ENCODE measurements around the gene NOTCH1. TPM values are rescaled to one million over a fixed set of nuclear protein-coding genes. Genes with fewer than 3 reads are reported as not detected.

The NOTCH1 gene
- total RNA-seq, 1 experiment from 2014 or later = 3.2 TPM

DNA sequence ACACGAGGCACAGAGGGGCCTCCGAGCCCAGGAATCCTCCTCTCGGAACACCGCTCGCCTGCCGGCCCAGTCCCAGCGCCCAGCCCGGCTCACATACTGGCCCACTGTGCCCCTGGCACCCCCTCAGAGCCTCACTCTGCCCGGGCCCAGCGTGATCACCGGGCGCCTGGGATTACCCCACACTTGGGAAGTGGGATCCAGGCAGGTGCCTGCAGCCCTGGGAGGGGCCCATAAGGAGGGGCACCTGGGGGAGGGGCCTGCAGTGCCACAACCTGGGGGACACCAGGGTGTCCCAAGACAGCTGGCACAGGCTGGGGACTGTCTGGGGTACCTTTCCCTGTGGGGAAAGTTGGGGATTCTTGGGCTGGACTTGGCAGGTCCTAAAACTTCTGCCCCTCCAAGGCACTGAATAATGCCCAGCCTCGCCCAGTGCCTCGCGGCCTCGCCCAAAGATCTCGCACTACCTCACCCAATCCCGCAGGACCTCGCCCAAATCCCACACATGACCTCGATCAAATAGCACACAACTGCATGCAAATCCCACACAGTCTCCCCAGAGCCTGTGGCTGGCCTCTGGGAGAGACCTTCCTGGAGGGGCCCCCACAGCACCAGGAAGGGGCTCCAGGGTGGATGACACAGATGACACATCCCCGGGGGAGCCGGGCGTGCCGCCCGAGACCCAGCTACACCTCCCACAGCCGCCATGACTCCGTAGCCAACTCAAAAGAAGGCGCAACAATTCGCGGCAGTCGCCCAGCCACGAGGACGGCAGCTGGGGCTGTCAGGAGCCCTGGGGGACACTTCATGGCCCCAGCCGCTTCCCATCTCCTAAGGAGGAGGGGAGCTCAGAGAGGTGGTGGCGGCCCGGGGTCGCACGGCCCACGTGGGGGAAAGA lies 13.7 kb downstream of the NOTCH1 start:
- DNase-seq (ENCODE audit: low spot score) = no peak

DNA sequence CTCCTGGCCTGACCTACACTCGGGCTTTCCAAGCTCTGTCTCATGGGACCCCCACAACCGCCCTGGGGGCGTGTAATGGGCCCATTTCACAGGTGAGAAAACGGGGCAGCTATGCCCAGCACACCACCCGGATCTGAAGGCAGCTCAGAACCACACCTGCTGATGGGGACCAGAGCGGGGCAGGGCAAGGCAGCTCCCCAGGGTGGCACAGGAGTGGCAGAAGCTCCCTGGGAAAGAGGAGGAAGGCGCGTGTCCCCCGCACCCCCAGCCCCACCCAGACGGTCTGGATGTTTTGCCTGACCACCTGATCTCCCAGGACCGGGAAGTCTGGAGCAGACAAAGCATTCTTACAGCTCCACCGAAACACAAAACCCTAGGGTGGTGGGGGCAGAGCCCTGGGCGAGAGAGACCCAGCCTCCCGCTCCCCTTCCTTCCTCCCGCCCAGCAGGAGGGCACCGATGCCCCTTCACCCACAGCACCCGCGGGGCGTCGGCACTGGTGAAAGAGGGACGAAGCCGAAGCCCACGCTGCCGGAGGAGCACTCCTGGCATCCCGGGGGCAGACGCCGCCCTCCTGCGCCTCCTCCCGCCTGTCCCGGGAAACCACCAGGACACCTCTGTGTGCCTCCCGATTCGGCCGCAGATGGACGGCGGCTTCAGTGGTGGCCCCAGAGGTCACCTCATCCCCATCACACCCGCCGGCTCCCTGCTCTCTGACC lies 14.5 kb downstream of the NOTCH1 start:
- no peak for DNase-seq (ENCODE audit: low spot score)

DNA sequence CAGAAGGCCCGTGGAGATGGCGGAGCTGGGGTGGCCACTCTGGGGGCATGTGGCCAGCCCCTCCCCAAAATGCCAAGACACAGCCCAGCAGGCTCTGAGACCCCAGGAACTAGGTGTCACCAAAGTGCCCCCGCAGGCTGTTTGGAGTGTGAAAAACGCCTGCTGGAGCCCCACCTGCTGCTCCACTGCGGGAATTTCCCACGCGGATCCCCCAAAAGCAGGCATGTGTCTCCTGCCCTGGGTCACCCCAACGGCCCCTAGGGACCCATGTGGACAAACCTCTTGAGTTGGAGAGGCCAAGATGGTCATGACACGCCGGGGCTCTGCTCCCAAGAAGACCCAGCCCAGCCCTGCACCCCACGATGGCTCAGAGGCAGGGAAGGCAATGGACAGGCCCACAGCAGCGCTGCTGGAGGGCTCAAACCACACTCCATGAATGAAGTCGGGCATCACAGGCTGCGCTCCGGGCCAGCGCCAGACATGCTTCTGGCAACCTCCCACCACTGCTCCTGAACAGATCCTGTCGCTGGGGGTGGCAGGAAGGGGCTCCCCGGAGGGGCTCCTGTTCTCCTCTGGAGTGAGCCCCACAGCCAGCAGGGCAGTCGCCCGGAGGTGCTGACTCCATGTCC lies 15.3 kb downstream of the NOTCH1 start:
- DNase-seq (ENCODE audit: low spot score) = no peak

DNA sequence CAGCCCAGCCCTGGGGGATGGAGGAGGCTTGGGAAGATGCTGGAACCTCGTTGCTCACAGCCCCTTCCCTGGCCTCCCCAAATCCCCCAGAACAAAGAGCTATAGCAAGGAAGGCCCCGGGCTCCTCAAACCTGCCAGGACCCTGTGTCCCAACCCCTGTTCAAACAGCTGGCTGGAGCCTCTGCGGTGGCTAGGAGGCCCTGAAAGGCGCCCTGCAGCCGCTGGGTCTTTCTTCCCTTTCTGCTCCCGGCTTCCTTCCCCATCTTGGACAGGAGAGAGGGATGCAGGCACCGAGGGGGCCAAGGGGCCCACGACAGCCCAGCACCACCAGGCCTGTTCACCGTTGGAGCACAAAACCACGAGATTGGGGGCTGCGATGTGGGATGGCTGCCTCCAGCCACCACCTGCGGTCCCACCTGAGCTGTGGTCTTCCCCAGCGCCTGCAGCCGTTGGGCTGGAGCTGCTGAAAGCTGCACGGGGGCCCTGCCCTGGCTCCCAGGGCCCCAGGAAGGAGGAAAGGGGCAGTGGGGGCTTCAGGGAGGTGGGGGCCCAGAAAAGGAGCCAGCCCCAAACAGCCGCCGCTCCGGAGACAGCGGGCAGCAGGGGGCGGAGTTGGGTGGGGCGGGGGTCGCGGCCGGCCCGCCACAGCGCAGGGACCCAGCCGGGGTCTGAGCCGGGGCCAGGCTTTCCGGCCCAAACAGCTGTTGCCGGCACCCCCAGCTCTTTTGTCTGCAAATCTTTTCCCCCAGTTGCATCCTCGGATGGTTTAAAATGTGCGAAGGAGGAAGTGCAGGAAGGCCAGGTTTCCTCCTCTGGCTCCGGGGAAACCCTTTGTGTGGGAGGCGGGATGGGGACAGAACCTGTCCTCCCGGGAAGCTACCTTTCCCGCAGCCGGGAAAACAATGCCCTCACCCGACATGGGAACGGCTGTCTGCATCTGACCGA lies 16.1 kb downstream of the NOTCH1 start:
- no peak for DNase-seq (ENCODE audit: low spot score)

DNA sequence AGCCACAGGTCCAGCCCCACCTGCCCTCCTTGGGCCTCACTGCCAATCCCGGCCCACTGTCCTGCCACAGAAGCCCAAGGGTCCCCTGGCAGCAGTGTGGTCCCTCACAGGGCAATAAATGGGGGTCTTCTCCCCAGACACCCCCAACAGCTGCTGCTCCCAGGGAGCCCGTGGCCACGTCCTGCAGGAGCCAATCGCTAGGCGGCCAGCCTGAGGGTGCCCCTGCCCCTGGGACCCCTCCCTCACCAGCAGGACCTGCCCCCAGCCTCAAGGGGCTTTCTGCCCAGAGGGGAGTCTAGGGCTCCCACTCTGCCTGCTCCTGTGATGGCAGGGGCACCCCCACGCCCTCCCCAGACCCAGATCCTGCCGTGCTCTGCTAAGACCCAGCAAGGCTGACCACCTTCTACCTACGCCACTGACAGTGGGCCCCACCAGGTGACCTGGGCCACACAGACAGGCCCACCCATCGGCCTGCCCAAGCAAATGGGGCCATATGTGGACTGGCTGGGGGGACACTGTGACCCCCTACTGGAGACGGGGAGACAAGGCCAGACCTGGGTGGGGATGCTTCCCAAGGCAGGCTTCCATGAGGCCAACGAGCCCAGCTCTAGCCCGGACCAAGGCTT lies 17.0 kb downstream of the NOTCH1 start:
- no peak for DNase-seq (ENCODE audit: low spot score)

DNA sequence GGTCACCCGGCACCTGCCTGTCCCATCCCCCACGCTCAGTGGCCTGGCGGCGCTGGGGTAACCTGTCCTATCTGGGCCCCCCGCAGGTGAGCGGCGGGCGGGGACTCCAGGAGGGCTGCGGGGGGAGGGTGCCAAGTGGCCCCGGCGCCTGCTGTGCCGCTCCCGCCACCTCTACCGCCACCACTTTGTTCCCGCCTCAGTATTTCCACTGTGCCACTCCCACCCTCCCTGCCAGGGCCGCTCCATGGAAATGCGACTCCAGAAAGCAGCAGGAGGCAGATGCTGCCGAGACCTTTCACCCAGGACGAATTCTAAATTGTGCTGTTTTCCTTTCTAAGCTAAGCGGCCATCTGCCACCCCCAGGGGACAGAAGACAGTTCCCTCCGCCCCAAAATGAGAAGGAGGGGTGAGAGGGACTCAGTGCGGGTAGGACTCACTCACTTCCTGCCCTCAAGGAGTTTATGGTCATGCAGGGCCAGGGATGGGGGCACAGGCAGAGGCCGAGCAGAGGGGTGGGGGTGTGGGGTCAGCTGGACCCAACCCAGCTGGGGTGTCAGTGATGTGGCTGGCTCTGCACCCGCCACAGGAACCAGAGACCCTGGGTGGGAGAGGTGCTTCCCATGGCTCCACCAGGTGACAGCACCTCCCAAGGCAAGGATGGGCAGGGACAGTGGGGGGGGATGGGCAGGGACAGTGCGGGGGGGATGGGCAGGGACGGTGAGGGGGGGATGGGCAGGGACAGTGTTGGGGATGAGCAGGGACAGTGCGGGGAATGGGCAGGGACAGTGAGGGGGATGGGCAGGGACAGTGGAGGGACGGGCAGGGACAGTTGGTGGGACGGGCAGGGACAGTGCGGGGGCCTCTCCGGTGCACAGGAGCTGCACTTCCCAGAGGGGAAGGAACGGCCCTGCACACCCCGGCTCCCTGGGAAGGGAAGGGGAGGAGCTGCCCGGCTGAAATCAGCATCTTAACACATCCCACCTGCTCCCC lies 17.8 kb downstream of the NOTCH1 start:
- no peak for DNase-seq (ENCODE audit: low spot score)

DNA sequence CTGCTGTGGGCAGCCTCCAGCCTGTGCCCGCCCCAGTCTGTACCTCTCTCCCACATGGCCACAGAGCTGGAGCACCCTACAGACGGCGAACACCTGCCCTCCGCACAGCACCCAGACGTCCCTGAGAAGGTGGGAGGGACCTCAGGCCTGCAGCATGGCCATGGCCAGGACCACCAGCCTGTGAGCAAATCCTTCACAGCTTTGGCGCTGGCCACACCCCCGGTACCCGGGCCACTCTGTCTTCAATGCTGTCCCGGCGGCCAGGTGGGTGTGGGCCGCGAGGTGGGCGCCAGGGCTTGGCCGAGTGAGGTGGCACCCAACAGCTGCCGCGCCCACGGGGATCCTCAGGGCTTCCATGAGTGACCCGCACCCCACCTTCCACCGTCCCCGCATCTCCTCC lies 18.7 kb downstream of the NOTCH1 start:
- no peak for DNase-seq (ENCODE audit: low spot score)

DNA sequence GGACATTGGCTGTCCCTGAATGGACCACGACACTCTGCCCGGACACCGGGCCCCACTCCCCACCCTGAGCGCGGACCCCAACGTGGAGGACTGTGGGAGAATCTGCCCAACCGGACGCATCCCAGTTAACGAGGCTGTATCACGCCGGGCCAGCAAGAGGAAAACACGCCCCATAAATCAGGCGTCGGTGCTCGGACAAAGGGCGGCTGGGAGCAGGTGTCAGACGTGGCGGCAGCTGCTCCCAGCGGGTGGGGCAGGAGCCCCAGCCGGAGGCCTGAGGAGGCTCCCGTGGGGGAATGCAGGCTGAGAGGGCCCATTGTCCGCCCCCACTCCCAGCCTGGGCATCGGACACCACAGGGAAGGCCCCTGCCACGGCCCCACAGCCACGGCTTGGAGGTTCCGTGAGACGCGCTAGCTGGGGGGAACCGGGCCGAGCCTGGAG lies 19.2 kb downstream of the NOTCH1 start:
- no peak for DNase-seq (ENCODE audit: low spot score)

DNA sequence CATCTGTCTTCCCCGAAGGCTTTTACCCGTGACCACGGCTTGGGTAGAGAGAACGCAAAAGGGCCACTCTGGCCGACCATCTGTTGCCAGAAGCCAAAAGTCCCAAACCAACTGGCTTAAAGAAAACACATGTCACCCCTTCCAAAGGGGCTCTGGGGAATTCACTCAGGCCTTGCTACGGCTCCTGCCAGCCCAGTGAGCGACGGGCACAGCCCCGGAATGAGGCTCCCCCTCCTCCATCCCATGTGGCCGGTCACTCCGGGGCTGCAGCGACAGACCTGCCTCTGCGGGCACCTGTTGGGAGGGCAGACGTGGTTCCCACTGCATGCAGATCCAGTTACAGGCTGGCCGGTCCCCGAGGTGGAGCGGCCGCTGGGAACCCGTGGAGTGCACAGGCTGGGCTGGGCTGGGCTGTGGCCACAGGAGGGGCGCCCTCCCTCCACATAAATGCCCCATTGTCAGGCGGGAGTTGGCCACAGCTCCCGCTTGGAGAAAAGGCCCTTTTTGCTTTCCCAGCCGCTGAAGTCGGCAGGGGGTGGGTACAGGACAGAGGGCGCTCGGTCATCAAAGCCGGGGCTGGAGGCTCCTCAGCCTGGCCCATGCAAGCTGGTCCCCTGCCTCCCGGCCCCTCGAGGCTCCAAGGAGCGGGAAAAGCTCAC lies 19.9 kb downstream of the NOTCH1 start:
- no peak for DNase-seq (ENCODE audit: low spot score)

DNA sequence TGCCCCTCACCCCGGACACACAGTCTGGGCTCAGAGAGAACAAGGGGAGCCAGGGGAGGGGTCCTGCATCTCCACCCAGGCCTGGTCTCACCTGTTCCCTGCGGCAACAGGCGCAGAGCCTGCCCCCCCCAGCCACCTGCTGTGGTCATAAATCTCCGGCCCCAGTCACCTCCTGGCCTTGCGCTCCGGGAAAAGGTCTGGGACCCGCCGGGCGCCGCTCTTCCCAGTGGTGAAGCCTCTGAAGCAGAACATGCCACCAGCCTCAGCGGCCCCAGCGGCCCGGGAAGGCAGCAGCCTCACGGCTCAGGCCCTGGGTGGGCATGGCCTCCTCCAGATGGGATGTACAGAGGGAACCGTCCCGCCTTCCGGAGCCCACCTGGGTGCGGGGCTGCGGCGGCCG lies 20.6 kb downstream of the NOTCH1 start:
- DNase-seq (ENCODE audit: low spot score) = no peak

DNA sequence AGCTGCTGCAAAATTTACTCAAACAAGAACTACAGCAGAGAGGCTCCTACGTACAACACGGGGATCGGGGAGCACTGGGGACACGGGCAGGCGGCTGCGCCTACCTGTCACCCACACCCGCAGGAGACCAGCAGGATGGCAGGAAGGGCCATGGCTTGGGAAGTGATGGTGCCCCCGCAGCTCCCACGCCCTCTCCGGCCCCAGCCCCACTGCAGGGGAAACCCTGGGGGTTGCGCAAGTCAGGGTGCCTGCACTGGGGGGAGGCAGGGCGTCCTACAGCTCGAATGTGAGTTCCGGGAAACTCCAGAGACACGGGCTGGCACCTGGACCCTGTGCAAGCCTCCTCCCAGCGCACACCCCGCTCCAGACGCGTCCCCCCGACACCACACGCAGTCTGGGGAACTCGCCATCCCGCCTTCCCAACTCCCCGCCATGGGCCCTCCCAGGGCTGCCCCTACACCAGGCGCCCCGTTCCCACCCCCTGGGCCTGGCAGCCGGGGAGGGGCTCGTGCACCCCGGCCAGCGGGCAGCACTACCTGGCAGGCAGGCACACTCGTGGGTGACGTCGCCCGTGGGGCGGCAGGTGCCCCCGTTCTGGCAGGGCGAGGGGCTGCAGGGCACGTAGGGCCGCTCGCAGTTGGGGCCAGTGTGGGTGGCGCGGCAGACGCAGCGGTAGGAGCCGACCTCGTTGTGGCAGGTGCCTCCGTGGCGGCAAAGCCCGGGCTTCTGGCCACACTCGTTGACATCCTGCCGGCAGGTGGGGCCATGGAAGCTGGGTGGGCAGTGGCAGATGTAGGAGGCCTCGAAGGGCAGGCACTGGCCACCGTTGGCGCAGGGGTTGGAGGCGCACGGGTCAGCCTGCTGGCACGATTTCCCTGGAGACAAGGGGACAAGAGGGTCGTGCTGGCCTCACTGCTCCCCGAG lies 23.3 kb downstream of the NOTCH1 start:
- DNase-seq (ENCODE audit: low spot score) = no peak

DNA sequence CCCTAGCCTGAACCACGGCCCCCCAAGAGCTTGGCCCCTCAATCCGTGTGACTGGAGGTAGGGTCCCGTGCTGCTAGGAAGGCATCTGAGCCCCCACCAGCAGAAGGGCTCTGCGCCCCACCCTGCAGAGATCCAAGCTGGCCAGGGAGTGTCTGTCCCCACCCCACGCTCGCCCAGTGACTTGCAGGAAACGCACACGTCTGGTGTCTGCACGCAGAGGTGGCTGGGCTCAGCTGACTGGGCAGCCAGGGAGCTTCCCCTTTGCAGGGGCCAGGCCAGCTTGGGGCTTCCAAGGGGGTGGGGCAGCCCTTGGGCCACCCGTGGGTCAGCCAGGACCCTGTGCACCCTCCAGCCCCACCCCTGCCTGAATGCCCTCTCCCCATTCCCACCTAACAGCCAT lies 24.3 kb downstream of the NOTCH1 start:
- no peak for DNase-seq (ENCODE audit: low spot score)

DNA sequence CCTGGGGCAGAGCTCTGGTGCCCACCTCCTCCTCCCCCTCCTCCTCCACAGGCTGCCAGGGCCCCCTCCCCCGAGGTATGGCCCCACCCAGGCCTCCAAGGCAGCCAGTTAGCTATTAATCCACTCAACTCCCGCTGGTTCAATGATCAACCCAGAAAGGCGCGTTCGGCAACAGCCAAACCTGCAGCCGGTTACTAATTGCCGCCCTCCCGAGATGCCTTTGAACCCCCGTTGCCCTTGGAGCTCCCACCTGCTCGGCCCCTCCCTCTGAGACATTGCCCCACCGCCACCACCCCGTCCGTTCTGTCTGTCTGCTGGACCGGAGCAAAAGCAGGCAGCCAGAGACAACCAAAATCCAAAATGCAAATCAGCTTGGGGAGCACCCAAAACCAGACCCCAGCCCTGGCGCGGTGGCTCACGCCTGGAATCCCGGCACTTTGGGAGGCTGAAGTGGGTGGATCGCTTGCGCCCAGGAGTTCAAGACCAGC lies 25.8 kb downstream of the NOTCH1 start:
- no peak for DNase-seq (ENCODE audit: low spot score)

DNA sequence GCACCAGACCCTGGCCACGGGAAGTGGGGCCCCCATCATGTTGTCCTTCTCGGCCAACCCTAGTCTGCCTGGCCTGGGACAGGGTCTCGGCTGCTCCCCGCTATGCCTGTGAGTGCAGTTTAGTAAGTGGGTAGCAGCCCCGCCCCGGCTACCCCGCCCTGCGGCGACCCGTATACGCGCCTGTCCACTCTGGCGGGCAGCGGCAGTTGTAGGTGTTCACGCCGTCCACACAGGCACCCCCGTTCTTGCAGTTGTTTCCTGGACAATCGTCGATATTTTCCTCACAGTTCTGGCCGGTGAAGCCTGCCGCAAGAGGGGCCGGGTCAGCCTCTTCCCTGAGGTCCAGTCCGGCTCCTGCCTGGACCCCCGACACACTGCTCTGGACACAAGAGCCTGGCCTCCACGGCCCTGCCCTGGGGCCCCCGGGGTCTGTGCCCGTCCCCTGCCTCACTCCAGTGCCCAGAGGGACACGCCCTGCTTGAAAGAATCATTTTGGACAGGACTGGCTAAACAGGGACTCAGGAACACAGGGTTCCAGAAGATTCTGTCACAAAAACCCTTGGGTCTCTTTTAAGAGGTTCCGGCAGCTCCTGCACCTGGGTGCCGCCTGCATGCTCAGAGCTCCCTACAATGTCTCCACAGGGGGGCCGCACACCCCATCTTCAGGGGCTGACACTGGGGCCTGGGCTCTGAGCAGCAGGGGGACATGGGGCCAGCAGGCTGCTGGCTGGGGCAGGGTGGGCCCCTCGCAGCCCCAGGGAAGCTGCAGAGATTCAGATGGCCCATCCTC lies 26.4 kb downstream of the NOTCH1 start:
- DNase-seq (ENCODE audit: low spot score) = no peak

DNA sequence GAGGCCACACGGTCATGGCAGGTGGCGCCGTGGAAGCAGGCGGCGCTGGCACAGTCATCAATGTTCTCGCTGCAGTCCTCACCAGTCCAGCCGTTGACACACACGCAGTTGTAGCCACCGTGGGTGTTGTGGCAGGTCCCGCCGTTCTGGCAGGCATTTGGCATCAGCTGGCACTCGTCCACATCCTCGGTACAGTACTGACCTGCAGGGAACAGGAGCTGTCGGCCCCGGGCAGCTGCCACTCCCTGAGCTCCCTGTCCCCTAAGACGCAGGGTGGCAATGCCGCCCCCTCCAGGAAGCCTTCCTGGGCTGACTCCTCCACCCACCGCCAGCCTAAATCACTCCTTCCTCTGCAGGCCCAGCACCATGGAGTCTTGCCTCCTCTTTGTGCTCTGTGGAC lies 27.2 kb downstream of the NOTCH1 start:
- no peak for DNase-seq (ENCODE audit: low spot score)

DNA sequence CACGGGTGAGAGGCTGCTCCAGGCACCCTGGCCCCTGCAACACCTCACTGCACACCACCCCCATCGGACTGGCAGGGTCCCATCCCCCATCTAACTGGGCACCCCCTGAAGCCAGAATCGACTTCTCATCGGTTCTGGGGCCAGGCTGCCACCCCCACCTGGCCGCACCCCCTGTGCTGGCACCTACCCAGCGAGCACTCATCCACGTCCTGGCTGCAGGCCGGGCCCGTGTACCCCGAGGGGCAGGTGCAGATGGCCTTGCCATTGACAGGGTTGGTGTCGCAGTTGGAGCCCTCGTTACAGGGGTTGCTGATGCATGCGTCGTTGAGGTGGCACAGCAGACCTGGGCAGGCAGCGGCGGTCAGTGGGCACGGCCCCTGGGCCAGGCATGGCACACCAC lies 27.9 kb downstream of the NOTCH1 start:
- no peak for DNase-seq (ENCODE audit: low spot score)
